H1 (cell line): ENCODE results near the gene HAGH. TPM values are rescaled to one million over a fixed set of nuclear protein-coding genes. Genes with fewer than 3 reads are reported as not detected.

Source experiments
- EZH2 ChIP-seq: fragments of 200-600 bp; sonication (generic); IDR thresholded peaks from 2 replicates; pipeline ENCODE4 v1.7.1; 2012; ENCODE audit warnings: low read depth, mild to moderate bottlenecking, moderate library complexity, low read length, inconsistent platforms; ENCODE audit not compliant: severe bottlenecking
- HDAC2 ChIP-seq, 2 experiments: fragments of 300-600 bp in 1 of 2; sonication (generic) in 1 of 2; IDR thresholded peaks; 2 replicates each; pipeline ENCODE4 v1.6.1; 2011 to 2012; ENCODE audit warnings: low read depth in 2 of 2, low read length in 2 of 2, mild to moderate bottlenecking in 2 of 2, moderate library complexity in 2 of 2, borderline replicate concordance in 1 of 2, inconsistent platforms in 1 of 2
- NANOG ChIP-seq: IDR thresholded peaks from 2 replicates; pipeline ENCODE4 v1.6.1; 2011; ENCODE audit warnings: low read length, low read depth, mild to moderate bottlenecking, inconsistent platforms; ENCODE audit not compliant: insufficient read depth, poor library complexity, severe bottlenecking
- PHF8 ChIP-seq: fragments of 200-600 bp; sonication (generic); conservative IDR thresholded peaks from 2 replicates; pipeline ENCODE4 v1.7.1; 2012; ENCODE audit warnings: low read depth, mild to moderate bottlenecking, inconsistent platforms, low read length, moderate library complexity
- RAD21 ChIP-seq, 2 experiments: IDR thresholded peaks in 1 of 2; conservative IDR thresholded peaks in 1 of 2; 2 replicates each; pipeline ENCODE4 v1.6.1; 2011; ENCODE audit warnings: low read depth in 2 of 2, low read length in 2 of 2, improper control_type of control experiment in 1 of 2, inconsistent platforms in 1 of 2, mild to moderate bottlenecking in 1 of 2, moderate library complexity in 1 of 2
- polyA plus RNA-seq, 7 experiments: library from polyadenylated mRNA; depleted of rRNA in 3 of 7; stranded (reverse) in 5 of 7; unstranded in 2 of 7; fragments of >200 nt in 5 of 7; fragments of 200-250 nt in 2 of 7; gene quantifications; 1 replicate in 5 of 7; 2 replicates in 1 of 7; 4 replicates in 1 of 7; pipeline versions ENCODE4 v1.2.1 to v1.2.3, GENCODE V29; 2011 to 2013; ENCODE audit warnings: missing spikeins in 2 of 7, mixed read lengths in 2 of 7
- total RNA-seq: library from RNA; stranded (reverse); fragmentation: NEBNext Ultra II Directional; extraction: Animal tissue kit (Norgen Biotek cat#: 25700); gene quantifications from 2 replicates; pipeline ENCODE4 v1.2.1, GENCODE V29; 2021

Gene HAGH
- total and polyA plus RNA-seq, 2 of the 8 experiments (the other 6 are each of a cell fraction or from before 2014, with no cell fraction given), result 28.7 to 40.6 TPM

DNA sequence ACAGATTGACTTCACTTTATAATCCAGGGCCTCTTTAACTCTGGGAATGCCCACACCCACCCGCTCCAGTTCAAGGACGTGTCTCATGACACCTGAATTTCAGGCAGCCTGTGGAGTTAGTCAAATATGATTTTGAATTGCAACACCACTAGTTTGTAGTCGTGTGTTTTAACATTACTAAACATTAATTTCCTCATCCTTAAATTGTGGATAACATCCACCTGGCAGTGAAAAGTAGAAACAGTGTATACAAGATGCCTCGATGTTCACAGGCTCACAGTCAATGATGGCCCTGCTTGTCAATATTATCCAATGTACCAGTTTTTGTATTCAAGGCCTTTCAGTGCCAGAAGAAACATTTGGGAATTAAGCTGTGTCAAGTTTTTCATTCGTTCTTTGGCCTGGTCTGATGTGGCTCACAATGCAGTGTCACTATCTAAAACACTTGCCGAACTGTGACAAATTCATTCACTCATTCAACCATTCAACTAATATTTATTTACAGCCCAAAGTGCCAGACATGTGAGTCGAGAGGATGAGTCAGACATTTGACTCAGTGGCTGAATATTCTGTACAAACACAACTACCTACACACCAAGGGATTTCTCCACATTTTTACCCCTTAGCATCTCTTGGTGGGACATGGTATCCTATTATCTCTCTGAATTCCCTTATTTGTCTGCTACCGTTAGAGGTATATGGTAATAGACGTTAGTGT is 43.9 kb upstream of the HAGH start (continued):
- TF ChIP-seq NANOG (no peak), RAD21 (IDR thresholded peaks at IDR 0.05 in 1 of 2, conservative IDR thresholded peaks at IDR 0.05 in 1 of 2; ENCODE audit: low read depth in 2 of 2, low read length in 2 of 2) (no peak), HDAC2 (IDR thresholded peaks at IDR 0.05; ENCODE audit: borderline replicate concordance in 1 of 2, low read depth in 2 of 2, low read length in 2 of 2) (no peak), PHF8 (no peak), EZH2 (no peak)
